WI38 (cell line): ENCODE data around the gene ABCD1.

Source experiments
- H3K4me3 ChIP-seq: 2 replicates; pipeline ENCODE4 v1.5.1; 2011; ENCODE audit warnings: low read depth, mild to moderate bottlenecking, control low read depth, low read length
- TF ChIP-seq, protein P1 (sequence below): IDR thresholded peaks from 2 replicates; pipeline ENCODE4 v1.5.1; 2012; ENCODE audit warnings: low read depth, mild to moderate bottlenecking, control low read depth, low read length

Gene ABCD1

DNA sequence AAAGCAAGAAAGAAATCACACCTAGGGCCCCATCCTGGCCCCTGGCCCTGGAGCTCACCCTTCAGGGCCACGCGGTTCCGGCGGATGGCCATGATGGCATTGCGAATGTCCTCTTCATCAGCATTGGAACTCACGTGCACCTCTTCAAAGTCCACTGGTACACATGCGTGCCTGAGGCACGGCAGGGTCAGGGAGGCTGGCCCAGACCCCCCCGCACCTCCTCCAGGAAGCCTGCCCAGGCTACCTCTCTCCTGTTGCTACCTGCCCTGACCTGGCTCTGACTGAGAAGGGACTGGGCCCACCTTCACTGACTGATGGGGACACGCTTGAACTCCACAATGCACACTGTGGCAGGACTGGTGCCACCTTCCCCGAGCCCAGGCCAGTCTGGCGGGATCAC lies 65.0 kb downstream of the ABCD1 start:
- no peak overlapping the region for H3K4me3 ChIP-seq
- TF ChIP-seq, protein P1, sequence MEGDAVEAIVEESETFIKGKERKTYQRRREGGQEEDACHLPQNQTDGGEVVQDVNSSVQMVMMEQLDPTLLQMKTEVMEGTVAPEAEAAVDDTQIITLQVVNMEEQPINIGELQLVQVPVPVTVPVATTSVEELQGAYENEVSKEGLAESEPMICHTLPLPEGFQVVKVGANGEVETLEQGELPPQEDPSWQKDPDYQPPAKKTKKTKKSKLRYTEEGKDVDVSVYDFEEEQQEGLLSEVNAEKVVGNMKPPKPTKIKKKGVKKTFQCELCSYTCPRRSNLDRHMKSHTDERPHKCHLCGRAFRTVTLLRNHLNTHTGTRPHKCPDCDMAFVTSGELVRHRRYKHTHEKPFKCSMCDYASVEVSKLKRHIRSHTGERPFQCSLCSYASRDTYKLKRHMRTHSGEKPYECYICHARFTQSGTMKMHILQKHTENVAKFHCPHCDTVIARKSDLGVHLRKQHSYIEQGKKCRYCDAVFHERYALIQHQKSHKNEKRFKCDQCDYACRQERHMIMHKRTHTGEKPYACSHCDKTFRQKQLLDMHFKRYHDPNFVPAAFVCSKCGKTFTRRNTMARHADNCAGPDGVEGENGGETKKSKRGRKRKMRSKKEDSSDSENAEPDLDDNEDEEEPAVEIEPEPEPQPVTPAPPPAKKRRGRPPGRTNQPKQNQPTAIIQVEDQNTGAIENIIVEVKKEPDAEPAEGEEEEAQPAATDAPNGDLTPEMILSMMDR: no peak

DNA sequence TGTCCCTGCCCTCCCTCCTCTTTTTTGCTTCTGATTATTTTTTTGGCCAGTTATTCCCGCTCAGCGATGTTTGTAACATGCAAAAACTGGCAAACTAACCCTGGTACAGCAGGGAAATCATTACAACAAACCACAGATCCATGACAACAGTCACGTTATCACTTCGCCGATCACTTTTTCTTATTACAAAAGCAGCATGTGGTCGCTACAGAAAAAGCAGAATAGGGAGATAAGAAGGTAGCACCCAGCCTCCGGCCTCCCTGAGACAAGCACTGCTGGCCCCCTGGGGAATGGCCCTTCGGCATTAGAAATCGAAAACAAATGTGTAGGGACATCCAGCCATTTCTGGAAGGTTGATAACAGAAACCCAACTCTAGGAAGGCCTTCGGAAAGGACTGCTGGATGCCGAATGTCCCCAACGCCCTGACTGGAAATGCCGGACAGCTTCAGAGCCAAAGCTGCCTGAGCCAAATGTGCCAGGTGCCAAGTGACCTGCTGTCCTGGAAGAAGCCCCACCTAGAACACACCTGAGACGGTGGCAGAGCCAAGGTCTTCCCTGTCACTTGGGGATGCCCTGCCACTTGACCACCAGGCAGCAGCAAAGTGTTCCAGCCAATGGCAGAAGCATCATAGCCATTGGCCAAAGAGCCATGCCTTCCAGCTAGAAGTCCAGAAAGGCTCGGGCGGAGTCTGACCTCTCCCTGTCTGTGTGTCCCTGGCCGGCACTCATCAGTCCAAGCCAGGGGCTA lies 66.6 kb downstream of the ABCD1 start:
- no peak overlapping the region for H3K4me3 ChIP-seq
- TF ChIP-seq, protein P1: no peak

DNA sequence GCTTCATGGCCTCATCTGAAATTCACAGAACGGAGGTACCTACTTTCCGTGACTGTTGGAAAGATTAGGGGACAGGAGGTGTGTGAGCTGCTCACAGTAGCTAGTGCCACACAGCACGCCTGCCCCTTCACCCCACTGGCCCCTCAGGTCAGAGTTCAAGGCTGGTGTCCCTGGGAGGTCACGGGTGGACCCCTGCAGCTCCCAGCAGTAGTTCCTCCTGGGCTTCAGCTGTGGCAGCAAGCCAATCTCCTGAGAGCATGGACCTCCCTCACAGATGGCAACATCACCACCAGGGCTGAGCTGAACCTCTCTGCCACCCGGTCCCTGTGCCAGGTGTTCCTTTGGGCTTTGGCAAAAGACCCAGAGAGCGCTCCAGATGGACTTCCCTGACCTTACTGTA lies 67.7 kb downstream of the ABCD1 start:
- TF ChIP-seq, protein P1: no peak
- H3K4me3 ChIP-seq: no peak overlapping the region

DNA sequence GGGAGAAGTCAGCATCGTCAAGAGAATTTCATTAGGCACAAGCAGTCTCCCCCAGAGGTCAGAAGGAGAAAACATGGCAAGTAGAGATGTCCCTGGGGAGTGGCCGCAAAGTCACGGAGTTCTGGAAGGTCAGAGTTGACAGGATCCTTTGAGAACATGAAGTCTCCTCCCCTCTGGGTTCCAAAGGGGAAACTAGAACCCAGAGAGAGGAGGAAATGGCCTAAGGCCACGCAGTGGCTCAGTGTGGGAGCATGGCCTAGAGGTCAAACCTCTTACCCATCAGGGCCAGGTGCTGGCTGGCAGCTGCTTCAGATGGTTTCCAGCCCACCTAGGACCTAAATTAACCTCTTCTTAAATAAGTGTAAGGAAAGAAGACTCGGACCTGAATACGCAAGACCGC lies 68.6 kb downstream of the ABCD1 start:
- TF ChIP-seq, protein P1: no peak
- peak overlapping the region; percentile 72 for H3K4me3 ChIP-seq
